ENCODE data around the gene FLAD1.

The FLAD1 gene

GRCh38 chr1:154940651-154941194 lies 42.4 kb upstream of the FLAD1 start:
- CTCF ChIA-PET = interaction anchor here (0.6 to 1.5 kb wide), 5 partner anchors 14 to 381 kb away, joined by 3 to 5 read pairs (median 3); no protein-coding TSS in a partner anchor
- TF ChIP-seq ZNF776 (tag by site-specific recombination; IDR thresholded peaks at IDR 0.05; ENCODE audit: borderline replicate concordance) (no peak), ZNF558 (tag by site-specific recombination; IDR thresholded peaks at IDR 0.05) (no peak), ZNF513 (tag by site-specific recombination; IDR thresholded peaks at IDR 0.05) (no peak), ZNF488 (tag by site-specific recombination; IDR thresholded peaks at IDR 0.05) (no peak), ZBTB17 (tag by site-specific recombination; IDR thresholded peaks at IDR 0.05) (no peak), ZNF660 (tag by site-specific recombination; IDR thresholded peaks at IDR 0.05) (no peak), ZNF175 (tag by site-specific recombination; IDR thresholded peaks at IDR 0.05) (no peak), ZNF701 (tag by site-specific recombination; IDR thresholded peaks at IDR 0.05) (no peak)
- Histone ChIP-seq H3K27ac (ENCODE audit: extremely low read depth, low read depth, low read length) (no peak overlapping the region), H3K4me1 (ENCODE audit: control insufficient read depth, insufficient read depth, low read length) (no peaks in the 10 kb centered on the region), H3K9me3 (ENCODE audit: control insufficient read depth, insufficient read depth, low read depth, low read length) (no peaks in the 10 kb centered on the region), H3K36me3 (ENCODE audit: control insufficient read depth in 2 of 2, insufficient read depth in 1 of 2, low read length in 2 of 2) (peaks cover 0 to 8% of the 10 kb centered on the region in 2 experiments; a peak in 1 of 3 replicates), H3K4me3 (ENCODE audit: low read depth, low read length) (no peak overlapping the region)
- POLR2A ChIA-PET = no interaction called here

DNA sequence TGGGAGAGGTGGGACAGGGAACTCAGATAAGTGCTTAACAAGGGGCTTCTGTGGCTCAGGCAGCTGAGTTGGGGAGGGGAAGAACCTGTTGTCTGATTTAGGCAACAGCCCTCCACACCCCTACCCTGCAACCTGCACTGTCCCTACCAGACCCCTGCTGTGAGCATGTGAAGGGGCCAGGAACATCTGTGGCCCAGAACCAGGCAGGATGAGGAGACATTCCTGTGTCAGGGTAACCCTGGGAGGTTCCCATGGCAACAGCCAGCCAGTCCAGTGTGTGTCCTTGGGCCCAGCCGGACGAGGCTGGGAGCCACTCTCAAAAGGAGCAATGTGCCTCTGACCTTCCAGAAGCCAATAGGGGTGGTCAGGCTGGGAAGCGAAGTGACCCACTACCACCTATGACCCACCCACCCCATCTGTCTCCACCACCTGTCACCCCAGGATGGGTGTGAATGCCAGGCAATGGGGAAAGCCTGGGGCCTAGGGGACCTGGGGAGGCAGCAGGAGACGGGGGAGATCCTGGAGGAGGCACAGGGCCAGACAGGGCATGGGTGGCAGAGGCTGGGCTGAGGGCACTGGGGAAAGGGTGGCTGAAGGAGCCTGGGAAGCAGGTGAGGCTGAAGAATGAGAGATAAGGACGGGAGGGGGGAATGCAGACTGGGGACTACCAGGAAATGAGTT lies 41.7 kb upstream of the FLAD1 start:
- POLR2A ChIA-PET = no interaction called here
- H3K36me3 ChIP-seq (ENCODE audit: control insufficient read depth in 2 of 2, insufficient read depth in 1 of 2, low read length in 2 of 2) = peaks cover 0 to 8% of the 10 kb centered on the region in 2 experiments; a peak in 1 of 3 replicates
- CTCF ChIA-PET = interaction anchor here (1.5 kb wide), 1 partner anchor 382 kb away, joined by 5 read pairs; no protein-coding TSS in a partner anchor
- no peak overlapping the region for H3K4me3 ChIP-seq (ENCODE audit: low read depth, low read length)
- no peak overlapping the region for H3K27ac ChIP-seq (ENCODE audit: extremely low read depth, low read depth, low read length)
- no peaks in the 10 kb centered on the region for H3K9me3 ChIP-seq (ENCODE audit: control insufficient read depth, insufficient read depth, low read depth, low read length)
- H3K4me1 ChIP-seq (ENCODE audit: control insufficient read depth, insufficient read depth, low read length) = no peaks in the 10 kb centered on the region
- TF ChIP-seq MYNN (tag by site-specific recombination; IDR thresholded peaks at IDR 0.05; ENCODE audit: borderline replicate concordance) = peak; percentile 76
- peak; percentile 17; the same call in 1 of the 2 replicates for TF ChIP-seq PRDM10 (tag by site-specific recombination; IDR thresholded peaks at IDR 0.05)
- no peak for TF ChIP-seq SCRT1 (tag by site-specific recombination; IDR thresholded peaks at IDR 0.05; ENCODE audit: borderline replicate concordance)

DNA sequence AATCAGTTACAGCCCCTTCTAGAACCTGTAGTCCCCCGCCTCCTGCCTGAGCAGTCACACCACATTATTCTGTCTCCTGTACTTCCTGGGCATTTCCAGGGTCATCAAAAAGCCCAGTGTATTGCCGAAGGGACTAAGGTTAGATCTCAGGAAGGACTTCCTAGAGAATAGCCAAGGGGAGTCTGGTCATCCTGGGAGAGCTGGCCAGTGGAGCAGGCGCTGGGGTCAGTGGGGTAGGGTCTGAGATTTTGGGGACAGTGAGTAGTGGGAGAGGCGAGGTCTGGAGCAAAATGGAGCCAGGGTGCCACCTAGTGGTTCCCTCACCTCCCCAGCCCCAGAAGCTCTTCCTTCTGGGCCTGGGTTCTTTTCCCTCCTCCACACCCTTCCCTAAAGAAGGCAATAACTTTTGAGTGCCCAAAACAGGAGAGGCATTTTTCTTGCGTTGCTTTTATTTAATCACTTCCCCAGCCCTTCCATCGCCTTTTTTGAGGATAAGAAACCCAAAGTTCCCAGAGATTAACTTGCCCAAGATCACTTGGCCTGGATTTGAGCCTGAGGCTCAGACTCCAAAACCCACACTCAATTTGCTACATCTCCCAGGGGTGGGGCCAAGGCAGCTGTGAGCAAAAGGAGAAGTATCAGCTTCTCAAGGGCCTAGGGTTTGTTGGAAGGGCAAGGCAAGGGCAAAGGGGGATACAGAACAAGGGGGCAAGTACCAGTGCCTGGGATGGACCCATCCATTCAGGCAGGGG lies 39.3 kb upstream of the FLAD1 start:
- no peaks in the 10 kb centered on the region for H3K9me3 ChIP-seq (ENCODE audit: control insufficient read depth, insufficient read depth, low read depth, low read length)
- no peak overlapping the region for H3K4me3 ChIP-seq (ENCODE audit: low read depth, low read length)
- POLR2A ChIA-PET = no interaction called here
- H3K27ac ChIP-seq (ENCODE audit: extremely low read depth, low read depth, low read length) = no peak overlapping the region
- H3K36me3 ChIP-seq (ENCODE audit: control insufficient read depth in 2 of 2, insufficient read depth in 1 of 2, low read length in 2 of 2) = peaks cover 0 to 20% of the 10 kb centered on the region in 2 experiments; a peak in 1 of 3 replicates
- CTCF ChIA-PET = interaction anchor here (0.5 to 1.6 kb wide), 18 partner anchors 23 to 1821 kb away, joined by 3 to 7 read pairs (median 3); no protein-coding TSS in a partner anchor
- no peaks in the 10 kb centered on the region for H3K4me1 ChIP-seq (ENCODE audit: control insufficient read depth, insufficient read depth, low read length)
- TF ChIP-seq ZNF169 (tag by site-specific recombination; IDR thresholded peaks at IDR 0.05) (no peak), ZNF473 (tag by site-specific recombination; IDR thresholded peaks at IDR 0.05) (no peak), ZNF416 (tag by site-specific recombination; IDR thresholded peaks at IDR 0.05) (no peak), PRDM6 (tag by site-specific recombination; IDR thresholded peaks at IDR 0.05) (no peak), ZNF426 (tag by site-specific recombination; IDR thresholded peaks at IDR 0.05) (no peak), ZEB2 (tag by site-specific recombination; IDR thresholded peaks at IDR 0.05) (0 out of 2 replicates have a peak, but pooled peaks have one; percentile 18), IKZF3 (tag by site-specific recombination; IDR thresholded peaks at IDR 0.05) (peak; percentile 42; the same call in 1 of the 2 replicates)
- TF ChIP-seq, protein P1, sequence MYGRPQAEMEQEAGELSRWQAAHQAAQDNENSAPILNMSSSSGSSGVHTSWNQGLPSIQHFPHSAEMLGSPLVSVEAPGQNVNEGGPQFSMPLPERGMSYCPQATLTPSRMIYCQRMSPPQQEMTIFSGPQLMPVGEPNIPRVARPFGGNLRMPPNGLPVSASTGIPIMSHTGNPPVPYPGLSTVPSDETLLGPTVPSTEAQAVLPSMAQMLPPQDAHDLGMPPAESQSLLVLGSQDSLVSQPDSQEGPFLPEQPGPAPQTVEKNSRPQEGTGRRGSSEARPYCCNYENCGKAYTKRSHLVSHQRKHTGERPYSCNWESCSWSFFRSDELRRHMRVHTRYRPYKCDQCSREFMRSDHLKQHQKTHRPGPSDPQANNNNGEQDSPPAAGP (tag by site-specific recombination; IDR thresholded peaks at IDR 0.05) = peak; percentile 51; the same call in 1 of the 2 replicates

Data from HEK293 (cell line).